CD4-positive, alpha-beta T cell (primary cell): ENCODE results near the gene ASH1L. TPM values are rescaled to one million over a fixed set of nuclear protein-coding genes. Genes with fewer than 3 reads are reported as not detected.

Experiments
- ATAC-seq: fragments of 200-7000 bp; cut with Tn5 transposase; one replicate; pipeline ENCODE4 v1.10.0; 2022; ENCODE audit warnings: mild to moderate bottlenecking; ENCODE audit not compliant: poor library complexity
- CTCF ChIA-PET: fragments of 350-600 bp; sonication (Branson Sonifier 250); formaldehyde crosslinking; loops from one replicate; lab custom pipeline; 2021; ENCODE audit warnings: antibody characterized with exemption, inconsistent platforms; lab: Charles Lee
- POLR2A ChIA-PET: fragments of 350-600 bp; sonication (Branson Sonifier 250); formaldehyde crosslinking; loops from one replicate; lab custom pipeline; 2021; ENCODE audit warnings: antibody characterized with exemption, inconsistent platforms; lab: Charles Lee
- DNase-seq, 14 experiments: peaks; one replicate each; pipeline ENCODE4 v3.0.0-alpha.2; 2013 to 2020; ENCODE audit warnings: mixed read lengths in 2 of 14
- H3K27ac ChIP-seq, 2 donors: one replicate each; pipeline versions ENCODE4 v1.5.1 to v1.7.0; 2013; ENCODE audit warnings: low read length in 2 of 2, low read depth in 1 of 2, mild to moderate bottlenecking in 1 of 2
- H3K27me3 ChIP-seq, 2 experiments: 1 replicate in 1 of 2; 2 replicates in 1 of 2; pipeline versions ENCODE4 v1.6.1 to v1.7.0; 2013; ENCODE audit warnings: low read length in 2 of 2, control low read depth in 1 of 2, mild to moderate bottlenecking in 1 of 2, moderate library complexity in 1 of 2; ENCODE audit not compliant: insufficient read depth in 2 of 2, control insufficient read depth in 1 of 2
- H3K36me3 ChIP-seq: one replicate; pipeline ENCODE4 v1.6.1; 2013; ENCODE audit warnings: low read length, control low read depth; ENCODE audit not compliant: insufficient read depth
- H3K4me1 ChIP-seq: one replicate; pipeline ENCODE4 v1.6.1; 2013; ENCODE audit warnings: low read length, control low read depth; ENCODE audit not compliant: insufficient read depth
- H3K4me3 ChIP-seq: one replicate; pipeline ENCODE4 v1.5.1; 2013; ENCODE audit warnings: mild to moderate bottlenecking, low read length, moderate library complexity
- H3K9me3 ChIP-seq, 2 experiments: 1 replicate in 1 of 2; 2 replicates in 1 of 2; pipeline versions ENCODE4 v1.6.1 to v1.7.0; 2013; ENCODE audit warnings: low read length in 2 of 2, mild to moderate bottlenecking in 2 of 2, control low read depth in 1 of 2, moderate library complexity in 1 of 2; ENCODE audit not compliant: control insufficient read depth in 1 of 2, insufficient read depth in 1 of 2
- H3K27ac Mint-ChIP-seq: one replicate; pipeline ENCODE4 v1.8.0; 2020; ENCODE audit warnings: mixed read lengths
- H3K27me3 Mint-ChIP-seq: one replicate; pipeline ENCODE4 v1.8.0; 2021; ENCODE audit warnings: mixed read lengths
- H3K36me3 Mint-ChIP-seq: one replicate; pipeline ENCODE4 v1.8.0; 2021; ENCODE audit warnings: low read depth, mixed read lengths
- H3K4me1 Mint-ChIP-seq: one replicate; pipeline ENCODE4 v1.8.0; 2021; ENCODE audit warnings: low read depth, mixed read lengths
- H3K4me3 Mint-ChIP-seq: one replicate; pipeline ENCODE4 v1.8.0; 2020; ENCODE audit warnings: mild to moderate bottlenecking, mixed read lengths
- H3K9me3 Mint-ChIP-seq: one replicate; pipeline ENCODE4 v1.8.0; 2020; ENCODE audit warnings: mixed read lengths
- intact Hi-C, 2 experiments: fragments of 100-400 bp; cut with DNase I in 1 of 2; cut with micrococcal nuclease in 1 of 2; formaldehyde crosslinking; loops; one replicate each; pipeline versions ENCODE4 v1.15.1 to v1.9.0; 2023 to 2025; cut with DNase I, micrococcal nuclease
- total RNA-seq, 174 experiments: library from RNA in 2 of 174; stranded (reverse) in 2 of 174; gene quantifications; one replicate each; pipeline ENCODE4 v1.2.3 and lab custom pipeline; 2021 to 2026
- TF ChIP-seq, protein P1 (sequence below): fragments of 200-600 bp; IDR thresholded peaks from one replicate; pipeline ENCODE4 v1.8.0; 2022; ENCODE audit warnings: antibody characterized with exemption, mild to moderate bottlenecking

Gene ASH1L
- total RNA-seq, 2 experiments from 2014 or later, result 71.0 to 72.8 TPM

GRCh38 chr1:155527677-155528076 is 34.9 kb downstream of the ASH1L start:
- TF ChIP-seq, protein P1, sequence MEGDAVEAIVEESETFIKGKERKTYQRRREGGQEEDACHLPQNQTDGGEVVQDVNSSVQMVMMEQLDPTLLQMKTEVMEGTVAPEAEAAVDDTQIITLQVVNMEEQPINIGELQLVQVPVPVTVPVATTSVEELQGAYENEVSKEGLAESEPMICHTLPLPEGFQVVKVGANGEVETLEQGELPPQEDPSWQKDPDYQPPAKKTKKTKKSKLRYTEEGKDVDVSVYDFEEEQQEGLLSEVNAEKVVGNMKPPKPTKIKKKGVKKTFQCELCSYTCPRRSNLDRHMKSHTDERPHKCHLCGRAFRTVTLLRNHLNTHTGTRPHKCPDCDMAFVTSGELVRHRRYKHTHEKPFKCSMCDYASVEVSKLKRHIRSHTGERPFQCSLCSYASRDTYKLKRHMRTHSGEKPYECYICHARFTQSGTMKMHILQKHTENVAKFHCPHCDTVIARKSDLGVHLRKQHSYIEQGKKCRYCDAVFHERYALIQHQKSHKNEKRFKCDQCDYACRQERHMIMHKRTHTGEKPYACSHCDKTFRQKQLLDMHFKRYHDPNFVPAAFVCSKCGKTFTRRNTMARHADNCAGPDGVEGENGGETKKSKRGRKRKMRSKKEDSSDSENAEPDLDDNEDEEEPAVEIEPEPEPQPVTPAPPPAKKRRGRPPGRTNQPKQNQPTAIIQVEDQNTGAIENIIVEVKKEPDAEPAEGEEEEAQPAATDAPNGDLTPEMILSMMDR, result no peak
- CTCF ChIA-PET, result no interaction called here

GRCh38 chr1:155526356-155526755 is 36.2 kb downstream of the ASH1L start:
- peaks cover 4% of the 10 kb centered on the region for H3K36me3 ChIP-seq
- Mint-ChIP-seq H3K4me3 (no peak overlapping the region), H3K27me3 (no peaks in the 10 kb centered on the region), H3K27ac (no peak overlapping the region), H3K36me3 (peaks cover 23% of the 10 kb centered on the region), H3K4me1 (peaks cover 56% of the 10 kb centered on the region), H3K9me3 (no peaks in the 10 kb centered on the region)
- POLR2A ChIA-PET, result interaction anchor here (0.7 kb wide), 1 partner anchor 93 kb away, joined by 3 read pairs; no protein-coding TSS in a partner anchor
- H3K4me1 ChIP-seq, result peaks cover 21% of the 10 kb centered on the region
- no peak overlapping the region for H3K27ac ChIP-seq
- CTCF ChIA-PET, result interaction anchor here (1.0 kb wide), 1 partner anchor 9 kb away, joined by 3 read pairs; no protein-coding TSS in a partner anchor
- intact Hi-C loops, result no loop called here
- H3K9me3 ChIP-seq, result no peaks in the 10 kb centered on the region
- DNase-seq (no peak), ATAC-seq (no peak)
- no peak overlapping the region for H3K4me3 ChIP-seq
- TF ChIP-seq, protein P1, result no peak
- H3K27me3 ChIP-seq, result no peaks in the 10 kb centered on the region

More at GRCh38 chr1:155527677-155528076, 34.9 kb downstream of the ASH1L start:
- Mint-ChIP-seq H3K4me1 (peaks cover 56% of the 10 kb centered on the region), H3K4me3 (no peak overlapping the region), H3K27ac (no peak overlapping the region), H3K36me3 (peaks cover 18% of the 10 kb centered on the region), H3K27me3 (no peaks in the 10 kb centered on the region), H3K9me3 (no peaks in the 10 kb centered on the region)
- ATAC-seq, result no peak
- POLR2A ChIA-PET, result interaction anchor here (1.8 kb wide), 1 partner anchor 36 kb away, joined by 5 read pairs; the partner anchor contains the start of gene ASH1L
- no peak overlapping the region for H3K4me3 ChIP-seq
- H3K27me3 ChIP-seq, result no peaks in the 10 kb centered on the region
- H3K36me3 ChIP-seq, result peaks cover 4% of the 10 kb centered on the region
- no peaks in the 10 kb centered on the region for H3K9me3 ChIP-seq
- H3K27ac ChIP-seq, result no peak overlapping the region
- peaks cover 21% of the 10 kb centered on the region for H3K4me1 ChIP-seq
- intact Hi-C loops, result no loop called here
- DNase-seq, result peak in 1 of 14 experiments; percentile 39

GRCh38 chr1:155522069-155522468 is 40.5 kb downstream of the ASH1L start:
- H3K9me3 ChIP-seq, result no peaks in the 10 kb centered on the region
- Mint-ChIP-seq H3K36me3 (peaks cover 41% of the 10 kb centered on the region), H3K27ac (peak overlapping the region; percentile 13), H3K27me3 (no peaks in the 10 kb centered on the region), H3K9me3 (no peaks in the 10 kb centered on the region), H3K4me1 (peaks cover 69% of the 10 kb centered on the region), H3K4me3 (no peak overlapping the region)
- TF ChIP-seq, protein P1, result no peak
- ChIA-PET CTCF (no interaction called here), POLR2A (no interaction called here)
- H3K36me3 ChIP-seq, result peaks cover 21% of the 10 kb centered on the region
- DNase-seq (no peak), ATAC-seq (no peak)
- peaks cover 19% of the 10 kb centered on the region for H3K4me1 ChIP-seq
- H3K4me3 ChIP-seq, result no peak overlapping the region
- H3K27me3 ChIP-seq, result no peaks in the 10 kb centered on the region
- intact Hi-C loops, result no loop called here
- H3K27ac ChIP-seq, result no peak overlapping the region
